ENCODE data around the gene HLCS. TPM values are rescaled to one million over a fixed set of nuclear protein-coding genes. Genes with fewer than 3 reads are reported as not detected.

The HLCS gene
- total and polyA plus RNA-seq, 2 donors from 2014 or later = 4.5 to 29.6 TPM

DNA sequence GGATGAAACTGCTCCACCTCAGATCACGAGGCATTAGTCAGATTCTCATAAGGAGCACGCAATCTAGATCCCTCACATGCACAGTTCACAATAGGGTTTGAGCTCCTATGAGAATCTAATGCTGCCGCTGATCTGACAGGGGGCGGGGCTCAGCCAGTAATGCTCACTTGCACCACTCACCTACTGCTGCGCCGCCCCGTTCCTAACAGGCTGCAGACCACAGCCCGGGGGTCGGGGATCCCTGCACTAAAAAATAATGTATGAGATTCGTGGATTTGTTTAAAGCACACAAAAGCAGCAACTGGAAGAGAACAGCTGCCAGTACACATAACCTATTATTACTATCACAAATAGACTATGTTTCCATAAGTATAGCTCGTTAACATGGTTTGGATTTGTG lies 72.9 kb downstream of the HLCS start:
- H3K27me3 ChIP-seq (ENCODE audit: control insufficient read depth, insufficient read depth, low read length) = no peaks in the 10 kb centered on the region
- TF ChIP-seq, protein P1, sequence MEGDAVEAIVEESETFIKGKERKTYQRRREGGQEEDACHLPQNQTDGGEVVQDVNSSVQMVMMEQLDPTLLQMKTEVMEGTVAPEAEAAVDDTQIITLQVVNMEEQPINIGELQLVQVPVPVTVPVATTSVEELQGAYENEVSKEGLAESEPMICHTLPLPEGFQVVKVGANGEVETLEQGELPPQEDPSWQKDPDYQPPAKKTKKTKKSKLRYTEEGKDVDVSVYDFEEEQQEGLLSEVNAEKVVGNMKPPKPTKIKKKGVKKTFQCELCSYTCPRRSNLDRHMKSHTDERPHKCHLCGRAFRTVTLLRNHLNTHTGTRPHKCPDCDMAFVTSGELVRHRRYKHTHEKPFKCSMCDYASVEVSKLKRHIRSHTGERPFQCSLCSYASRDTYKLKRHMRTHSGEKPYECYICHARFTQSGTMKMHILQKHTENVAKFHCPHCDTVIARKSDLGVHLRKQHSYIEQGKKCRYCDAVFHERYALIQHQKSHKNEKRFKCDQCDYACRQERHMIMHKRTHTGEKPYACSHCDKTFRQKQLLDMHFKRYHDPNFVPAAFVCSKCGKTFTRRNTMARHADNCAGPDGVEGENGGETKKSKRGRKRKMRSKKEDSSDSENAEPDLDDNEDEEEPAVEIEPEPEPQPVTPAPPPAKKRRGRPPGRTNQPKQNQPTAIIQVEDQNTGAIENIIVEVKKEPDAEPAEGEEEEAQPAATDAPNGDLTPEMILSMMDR (IDR thresholded peaks at IDR 0.05; ENCODE audit: borderline replicate concordance, extremely low read depth, insufficient read depth) = no peak
- no peak for FAIRE-seq
- H3K9me3 ChIP-seq (ENCODE audit: control insufficient read depth in 2 of 3, insufficient read depth in 1 of 3, low read length in 3 of 3) = no peaks in the 10 kb centered on the region
- peaks cover 0 to 6% (median 4%) of the 10 kb centered on the region in 3 donors for H3K36me3 ChIP-seq (ENCODE audit: control insufficient read depth in 2 of 3, insufficient read depth in 3 of 3, low read length in 3 of 3)
- DNase-seq = no peak
- H3K27ac ChIP-seq (ENCODE audit: low read depth in 2 of 2, low read length in 2 of 2) = no peak overlapping the region
- no peak overlapping the region for H3K9ac ChIP-seq (ENCODE audit: low read length in 3 of 3)
- H3K4me1 ChIP-seq (ENCODE audit: control insufficient read depth in 2 of 3, insufficient read depth in 2 of 3, low read depth in 1 of 3, low read length in 3 of 3) = no peaks in the 10 kb centered on the region
- intact Hi-C loops (cut with DNase I) = no loop called here
- no peak overlapping the region for H3K4me3 ChIP-seq (ENCODE audit: low read length in 3 of 3)

DNA sequence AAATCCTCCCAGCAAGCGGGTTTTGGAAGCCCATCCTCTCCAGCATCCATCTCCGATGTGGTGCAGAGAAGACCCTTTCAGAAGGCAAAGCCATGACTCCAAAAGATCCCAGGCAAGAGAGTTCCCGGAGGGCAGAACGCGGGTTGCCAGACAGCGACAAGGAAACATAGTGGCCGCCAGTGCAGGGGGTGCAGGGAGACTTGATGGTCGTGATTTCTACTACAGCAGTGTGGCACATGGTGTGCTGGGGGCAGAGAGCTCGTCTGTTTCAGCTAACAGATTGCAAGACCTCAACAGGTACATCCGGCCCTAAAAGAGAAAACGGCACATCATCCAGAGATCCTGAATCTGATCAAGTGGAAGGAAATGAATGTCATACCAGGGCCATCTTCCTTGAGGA lies 74.3 kb downstream of the HLCS start:
- H3K27me3 ChIP-seq (ENCODE audit: control insufficient read depth, insufficient read depth, low read length) = no peaks in the 10 kb centered on the region
- no peak overlapping the region for H3K4me3 ChIP-seq (ENCODE audit: low read length in 3 of 3)
- no peaks in the 10 kb centered on the region for H3K9me3 ChIP-seq (ENCODE audit: control insufficient read depth in 2 of 3, insufficient read depth in 1 of 3, low read length in 3 of 3)
- no peaks in the 10 kb centered on the region for H3K4me1 ChIP-seq (ENCODE audit: control insufficient read depth in 2 of 3, insufficient read depth in 2 of 3, low read depth in 1 of 3, low read length in 3 of 3)
- intact Hi-C loops (cut with DNase I) = no loop called here
- peaks cover 0 to 6% (median 4%) of the 10 kb centered on the region in 3 donors for H3K36me3 ChIP-seq (ENCODE audit: control insufficient read depth in 2 of 3, insufficient read depth in 3 of 3, low read length in 3 of 3)
- H3K9ac ChIP-seq (ENCODE audit: low read length in 3 of 3) = no peak overlapping the region
- no peak overlapping the region for H3K27ac ChIP-seq (ENCODE audit: low read depth in 2 of 2, low read length in 2 of 2)
- DNase-seq (no peak), FAIRE-seq (no peak)
- TF ChIP-seq, protein P1 (IDR thresholded peaks at IDR 0.05; ENCODE audit: borderline replicate concordance, extremely low read depth, insufficient read depth) = no peak

DNA sequence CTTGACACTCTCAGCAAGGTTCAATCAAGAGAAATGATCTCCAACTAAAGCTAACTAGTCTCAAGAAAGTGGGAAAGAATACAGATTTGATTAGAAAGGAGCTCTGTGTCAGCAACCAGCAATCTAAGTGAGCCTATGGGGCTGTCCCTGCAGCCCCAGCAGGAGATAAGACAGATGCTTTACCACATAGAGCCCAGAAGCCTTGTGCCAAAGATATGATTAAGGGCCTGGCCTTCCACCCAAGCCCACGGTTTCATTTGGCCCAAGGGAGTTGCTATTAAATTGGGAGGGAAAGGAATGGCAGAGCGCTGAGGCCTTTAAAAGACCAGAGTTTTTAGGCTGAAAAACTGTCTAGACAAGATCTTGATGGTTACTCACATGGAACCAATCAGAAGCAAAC lies 74.8 kb downstream of the HLCS start:
- Histone ChIP-seq H3K9ac (ENCODE audit: low read length in 3 of 3) (no peak overlapping the region), H3K9me3 (ENCODE audit: control insufficient read depth in 2 of 3, insufficient read depth in 1 of 3, low read length in 3 of 3) (no peaks in the 10 kb centered on the region), H3K4me3 (ENCODE audit: low read length in 3 of 3) (no peak overlapping the region), H3K4me1 (ENCODE audit: control insufficient read depth in 2 of 3, insufficient read depth in 2 of 3, low read depth in 1 of 3, low read length in 3 of 3) (no peaks in the 10 kb centered on the region), H3K27me3 (ENCODE audit: control insufficient read depth, insufficient read depth, low read length) (no peaks in the 10 kb centered on the region), H3K27ac (ENCODE audit: low read depth in 2 of 2, low read length in 2 of 2) (no peak overlapping the region), H3K36me3 (ENCODE audit: control insufficient read depth in 2 of 3, insufficient read depth in 3 of 3, low read length in 3 of 3) (peaks cover 0 to 4% (median 1%) of the 10 kb centered on the region in 3 donors)
- intact Hi-C loops (cut with DNase I) = no loop called here
- DNase-seq = no peak
- no peak for FAIRE-seq
- TF ChIP-seq, protein P1 (IDR thresholded peaks at IDR 0.05; ENCODE audit: borderline replicate concordance, extremely low read depth, insufficient read depth) = no peak

DNA sequence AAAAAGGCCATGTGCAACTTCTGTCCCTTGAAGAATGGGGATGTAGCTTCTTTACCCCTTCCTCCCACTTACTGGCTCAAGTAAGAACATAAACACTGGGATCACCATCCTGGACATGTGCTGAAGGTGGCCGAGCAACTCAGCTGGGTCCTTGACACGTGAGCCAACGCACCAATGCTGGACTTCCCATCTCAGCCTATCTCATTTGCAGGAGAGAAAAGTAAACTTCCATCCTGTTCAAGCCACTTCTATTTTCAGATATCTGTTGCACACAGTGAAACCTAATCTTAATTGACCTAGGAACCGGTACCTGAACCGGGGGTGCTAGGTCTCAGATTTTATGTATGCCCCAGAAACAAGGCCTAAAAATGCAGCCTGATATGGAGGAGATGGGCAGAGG lies 75.3 kb downstream of the HLCS start:
- FAIRE-seq (no peak), DNase-seq (no peak)
- intact Hi-C loops (cut with DNase I) = no loop called here
- Histone ChIP-seq H3K36me3 (ENCODE audit: control insufficient read depth in 2 of 3, insufficient read depth in 3 of 3, low read length in 3 of 3) (peaks cover 0 to 4% (median 0%) of the 10 kb centered on the region in 3 donors), H3K9ac (ENCODE audit: low read length in 3 of 3) (no peak overlapping the region), H3K27ac (ENCODE audit: low read depth in 2 of 2, low read length in 2 of 2) (no peak overlapping the region), H3K4me3 (ENCODE audit: low read length in 3 of 3) (no peak overlapping the region), H3K9me3 (ENCODE audit: control insufficient read depth in 2 of 3, insufficient read depth in 1 of 3, low read length in 3 of 3) (no peaks in the 10 kb centered on the region), H3K27me3 (ENCODE audit: control insufficient read depth, insufficient read depth, low read length) (no peaks in the 10 kb centered on the region), H3K4me1 (ENCODE audit: control insufficient read depth in 2 of 3, insufficient read depth in 2 of 3, low read depth in 1 of 3, low read length in 3 of 3) (no peaks in the 10 kb centered on the region)
- TF ChIP-seq, protein P1 (IDR thresholded peaks at IDR 0.05; ENCODE audit: borderline replicate concordance, extremely low read depth, insufficient read depth) = no peak
